Neural crest cell (in vitro differentiated cells): ENCODE data around the gene AKR7A3. TPM values are rescaled to one million over a fixed set of nuclear protein-coding genes. Genes with fewer than 3 reads are reported as not detected.

Source experiments
- DNase-seq: peaks from one replicate; pipeline ENCODE4 v3.0.0; 2021; ENCODE audit warnings: low read depth, mixed read lengths, low spot score
- H3K27ac Mint-ChIP-seq: one replicate; pipeline ENCODE4 v1.8.0; 2021; ENCODE audit warnings: mild to moderate bottlenecking, mixed read lengths; ENCODE audit not compliant: unreplicated experiment
- H3K27me3 Mint-ChIP-seq: 2 replicates; pipeline ENCODE4 v1.8.0; 2021; ENCODE audit warnings: low read depth, mild to moderate bottlenecking, mixed read lengths
- H3K36me3 Mint-ChIP-seq: 2 replicates; pipeline ENCODE4 v1.8.0; 2021; ENCODE audit warnings: low read depth, mild to moderate bottlenecking, mixed read lengths
- H3K4me1 Mint-ChIP-seq: 2 replicates; pipeline ENCODE4 v1.8.0; 2021; ENCODE audit warnings: mixed read lengths
- H3K4me3 Mint-ChIP-seq: one replicate; pipeline ENCODE4 v1.8.0; 2021; ENCODE audit warnings: mild to moderate bottlenecking, mixed read lengths
- H3K9me3 Mint-ChIP-seq: 2 replicates; pipeline ENCODE4 v1.8.0; 2021; ENCODE audit warnings: mixed read lengths
- total RNA-seq: library from RNA; stranded (reverse); gene quantifications from 2 replicates; pipeline ENCODE4 v1.2.1, GENCODE V29; 2021
- TF ChIP-seq, protein P1 (sequence below): fragments of 200-600 bp; sonication (generic); conservative IDR thresholded peaks from 2 replicates; pipeline ENCODE4 v1.5.0; 2021; ENCODE audit warnings: antibody characterized with exemption, mild to moderate bottlenecking

Gene AKR7A3
- total RNA-seq, 1 donor from 2014 or later: 2.1 TPM

DNA sequence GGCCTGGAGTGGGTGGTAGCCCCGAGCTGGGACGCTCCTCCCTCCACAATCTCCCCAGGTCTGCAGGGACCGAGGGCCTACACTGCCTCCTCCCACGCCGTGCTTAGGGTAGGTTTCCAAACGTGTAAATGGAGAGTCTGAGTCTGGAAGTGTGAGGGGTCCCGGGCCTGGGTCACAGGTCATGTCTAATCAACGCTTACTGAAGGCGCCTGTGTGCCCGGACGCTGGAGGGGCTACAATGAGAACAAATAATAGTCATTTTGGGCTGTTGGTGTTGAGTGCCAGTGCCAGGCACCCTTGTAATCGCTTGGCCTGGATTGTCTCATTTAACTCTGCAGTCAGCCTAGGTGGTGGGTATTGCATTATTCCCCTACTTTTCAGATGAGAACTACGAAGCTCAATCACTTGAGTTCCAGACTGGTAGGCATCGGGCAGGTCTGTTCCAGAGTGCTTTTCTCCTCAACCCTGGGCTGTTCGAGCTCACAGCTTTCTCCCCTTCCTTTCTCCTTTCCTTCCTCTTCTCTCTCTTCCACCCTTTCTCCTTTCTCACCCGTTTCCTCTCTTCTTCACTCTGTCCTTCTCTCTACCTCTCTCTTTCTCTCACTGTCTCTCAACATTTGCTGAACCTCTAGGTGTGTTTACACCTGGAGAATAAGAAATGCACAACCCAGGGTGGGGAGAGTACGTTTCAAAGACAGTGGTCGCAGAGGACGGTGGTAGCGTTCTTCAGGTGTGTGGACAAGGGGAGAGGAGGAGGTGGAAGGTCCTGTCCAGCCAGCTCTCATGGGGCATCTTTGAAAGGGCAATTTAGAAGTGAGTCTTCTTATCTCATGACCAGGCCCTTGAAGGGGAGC lies 24.4 kb upstream of the AKR7A3 start:
- no peaks in the 10 kb centered on the region for H3K27me3 Mint-ChIP-seq
- H3K9me3 Mint-ChIP-seq: no peaks in the 10 kb centered on the region
- H3K4me1 Mint-ChIP-seq: peaks cover 40% of the 10 kb centered on the region
- DNase-seq: no peak
- peaks cover 3% of the 10 kb centered on the region for H3K36me3 Mint-ChIP-seq
- H3K4me3 Mint-ChIP-seq: peak overlapping the region; percentile 83
- peak overlapping the region; percentile 90 for H3K27ac Mint-ChIP-seq
- TF ChIP-seq, protein P1, sequence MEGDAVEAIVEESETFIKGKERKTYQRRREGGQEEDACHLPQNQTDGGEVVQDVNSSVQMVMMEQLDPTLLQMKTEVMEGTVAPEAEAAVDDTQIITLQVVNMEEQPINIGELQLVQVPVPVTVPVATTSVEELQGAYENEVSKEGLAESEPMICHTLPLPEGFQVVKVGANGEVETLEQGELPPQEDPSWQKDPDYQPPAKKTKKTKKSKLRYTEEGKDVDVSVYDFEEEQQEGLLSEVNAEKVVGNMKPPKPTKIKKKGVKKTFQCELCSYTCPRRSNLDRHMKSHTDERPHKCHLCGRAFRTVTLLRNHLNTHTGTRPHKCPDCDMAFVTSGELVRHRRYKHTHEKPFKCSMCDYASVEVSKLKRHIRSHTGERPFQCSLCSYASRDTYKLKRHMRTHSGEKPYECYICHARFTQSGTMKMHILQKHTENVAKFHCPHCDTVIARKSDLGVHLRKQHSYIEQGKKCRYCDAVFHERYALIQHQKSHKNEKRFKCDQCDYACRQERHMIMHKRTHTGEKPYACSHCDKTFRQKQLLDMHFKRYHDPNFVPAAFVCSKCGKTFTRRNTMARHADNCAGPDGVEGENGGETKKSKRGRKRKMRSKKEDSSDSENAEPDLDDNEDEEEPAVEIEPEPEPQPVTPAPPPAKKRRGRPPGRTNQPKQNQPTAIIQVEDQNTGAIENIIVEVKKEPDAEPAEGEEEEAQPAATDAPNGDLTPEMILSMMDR: no peak

DNA sequence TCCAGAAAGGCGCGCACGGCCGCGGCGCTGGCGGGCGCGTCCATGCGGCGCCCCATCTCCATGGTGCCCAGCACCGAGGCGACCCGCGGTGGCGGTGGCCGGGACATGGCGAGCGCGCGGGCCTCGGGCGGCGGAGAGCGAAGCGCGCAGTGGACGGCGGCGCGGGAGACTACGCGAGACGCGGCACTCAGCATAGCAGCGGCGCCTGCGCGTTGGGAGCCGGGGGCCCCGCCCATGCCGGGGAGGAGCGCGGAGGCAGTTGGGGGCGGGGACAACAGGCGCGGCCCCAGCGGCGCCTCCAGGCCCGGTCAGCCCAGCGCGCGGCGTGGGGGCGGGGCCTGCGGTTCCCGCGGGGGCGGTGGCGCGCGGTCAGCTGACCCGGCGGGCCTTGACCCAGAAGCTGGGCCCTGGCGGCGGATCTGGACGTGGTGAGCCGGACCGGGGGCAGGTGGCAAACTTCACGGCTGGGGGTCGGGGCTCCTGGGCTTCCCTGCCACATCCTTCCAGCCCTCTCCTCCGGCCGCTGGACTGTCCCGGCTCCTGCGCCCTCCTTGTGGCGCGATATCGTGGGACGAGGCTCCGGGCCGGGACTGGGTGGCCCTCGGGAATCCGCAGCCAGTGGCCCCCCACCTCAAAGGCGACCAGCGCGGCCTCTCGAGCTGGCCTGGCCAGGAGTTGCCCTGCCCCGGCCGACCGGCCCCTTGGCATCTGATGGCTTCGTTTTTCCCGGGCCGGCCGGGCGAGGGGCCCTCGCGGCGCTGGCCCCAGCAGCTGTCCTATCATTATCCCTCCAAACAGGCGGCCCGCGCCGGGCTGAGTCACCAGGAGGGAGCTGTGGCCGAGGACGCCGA lies 23.6 kb upstream of the AKR7A3 start, which contains the start of the genes AKR7A2 and SLC66A1:
AKR7A2 (minus strand) TSS at position 214 of the 851 bp plus-strand sequence; CDS start at position 194, 20 bp downstream.
SLC66A1 (plus strand) TSS at position 396 of the 851 bp plus-strand sequence. CDS start 5,352 bp downstream, outside the sequence.
- peaks cover 3% of the 10 kb centered on the region for H3K36me3 Mint-ChIP-seq

DNA sequence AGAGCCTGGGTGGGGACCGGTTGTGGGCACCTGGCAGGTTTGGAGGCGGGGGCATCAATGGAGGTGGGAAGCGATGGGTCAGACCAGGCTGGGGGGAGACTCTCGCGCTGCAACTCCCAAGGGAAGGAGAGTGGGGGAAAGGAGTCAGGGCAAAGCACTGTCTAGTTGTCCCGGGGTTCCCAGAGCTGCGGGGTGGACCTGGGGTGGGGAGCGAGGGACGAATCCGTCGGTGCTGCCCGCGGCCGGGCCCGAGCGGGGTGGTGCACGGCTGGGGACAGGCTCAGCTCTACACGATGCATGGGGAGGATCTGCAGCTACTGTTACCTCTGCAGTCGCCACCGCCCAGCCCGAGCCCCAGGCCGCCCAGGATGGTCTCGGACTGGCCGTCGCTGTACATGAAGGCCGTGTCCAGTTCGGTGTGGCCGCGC lies 22.9 kb upstream of the AKR7A3 start:
- Mint-ChIP-seq H3K9me3 (no peaks in the 10 kb centered on the region), H3K27ac (peak overlapping the region; percentile 46), H3K27me3 (no peaks in the 10 kb centered on the region), H3K36me3 (peaks cover 3% of the 10 kb centered on the region), H3K4me1 (peaks cover 40% of the 10 kb centered on the region), H3K4me3 (peak overlapping the region; percentile 93)
- TF ChIP-seq, protein P1: no peak
- DNase-seq: no peak

More for the DNA sequence above, 23.6 kb upstream of the AKR7A3 start, which contains the start of the genes AKR7A2 and SLC66A1:
- H3K9me3 Mint-ChIP-seq: no peaks in the 10 kb centered on the region
- peak within 1 kb of the TSS; percentile 90 for H3K27ac Mint-ChIP-seq
- no peaks in the 10 kb centered on the region for H3K27me3 Mint-ChIP-seq
- H3K4me1 Mint-ChIP-seq: peaks cover 40% of the 10 kb centered on the region
- peak; percentile 77 for DNase-seq
- peak within 1 kb of the TSS; percentile 93 for H3K4me3 Mint-ChIP-seq
- TF ChIP-seq, protein P1: no peak

DNA sequence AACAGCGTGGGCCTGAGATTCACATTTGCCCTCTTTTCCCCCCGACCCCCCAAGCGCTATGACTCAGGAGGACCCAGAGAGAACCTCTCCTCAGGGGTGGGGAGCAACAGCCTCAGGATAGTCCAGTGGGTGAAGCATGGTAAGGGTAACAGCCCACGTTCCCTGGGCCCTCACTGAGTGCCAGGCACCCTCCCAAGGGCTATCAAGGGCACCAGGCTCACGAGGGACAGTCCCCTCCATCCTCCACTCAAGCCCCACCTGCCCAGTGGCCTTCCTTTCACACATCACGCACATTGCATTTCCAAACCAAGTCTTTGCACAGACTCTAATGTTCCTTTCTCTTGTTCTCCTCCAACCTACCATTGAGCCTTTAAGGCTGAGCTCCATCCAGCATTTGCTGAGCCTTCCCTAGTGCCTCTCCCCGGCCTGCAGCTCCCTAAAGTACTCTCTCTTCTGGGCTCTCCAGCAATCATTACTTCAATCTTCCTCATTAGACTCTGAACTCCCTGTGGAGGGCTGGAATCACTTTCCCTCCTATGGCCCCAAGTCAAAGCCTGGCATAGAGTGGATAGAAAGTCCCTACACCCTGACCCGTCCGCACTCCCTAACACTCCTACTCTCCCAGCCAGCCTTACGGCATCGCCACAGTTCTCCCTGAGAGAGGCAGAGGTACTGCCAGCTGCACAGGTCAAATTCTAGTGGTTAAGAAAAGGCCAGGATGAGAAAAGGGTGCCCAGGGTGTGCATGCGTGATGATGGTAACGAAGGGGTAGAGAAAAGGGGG lies 22.3 kb upstream of the AKR7A3 start:
- no peak for DNase-seq
- TF ChIP-seq, protein P1: no peak
- H3K27ac Mint-ChIP-seq: peak overlapping the region; percentile 46
- H3K4me1 Mint-ChIP-seq: peaks cover 38% of the 10 kb centered on the region
- no peaks in the 10 kb centered on the region for H3K27me3 Mint-ChIP-seq
- H3K36me3 Mint-ChIP-seq: peaks cover 3% of the 10 kb centered on the region
- H3K4me3 Mint-ChIP-seq: peak overlapping the region; percentile 93
- H3K9me3 Mint-ChIP-seq: no peaks in the 10 kb centered on the region

DNA sequence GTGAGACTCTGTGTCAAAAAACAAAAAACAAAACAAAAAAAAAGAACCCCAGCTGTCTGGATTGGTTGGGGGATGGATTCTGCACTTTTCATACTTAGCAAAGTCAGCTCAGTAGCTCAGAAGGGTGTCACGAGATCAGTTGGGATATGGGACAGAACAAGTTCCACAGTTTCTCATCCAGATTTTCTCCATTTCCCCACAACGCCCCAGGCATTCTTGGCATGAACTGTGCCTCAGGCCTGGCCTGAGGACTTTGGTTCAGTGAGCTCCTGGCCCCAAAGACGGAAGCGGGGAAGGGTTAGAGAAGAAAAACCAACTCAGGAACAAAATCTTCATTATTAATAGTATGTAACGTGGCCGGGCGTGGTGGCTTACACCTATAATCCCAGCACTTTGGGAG lies 21.5 kb upstream of the AKR7A3 start:
- no peaks in the 10 kb centered on the region for H3K27me3 Mint-ChIP-seq
- H3K4me3 Mint-ChIP-seq: peak overlapping the region; percentile 93
- H3K9me3 Mint-ChIP-seq: no peaks in the 10 kb centered on the region
- peaks cover 7% of the 10 kb centered on the region for H3K36me3 Mint-ChIP-seq
- DNase-seq: no peak
- peaks cover 35% of the 10 kb centered on the region for H3K4me1 Mint-ChIP-seq
- TF ChIP-seq, protein P1: no peak
- H3K27ac Mint-ChIP-seq: no peak overlapping the region
